ENCODE measurements around the gene SIM1. TPM values are rescaled to one million over a fixed set of nuclear protein-coding genes. Genes with fewer than 3 reads are reported as not detected.

Gene SIM1
- total RNA-seq, 1 donor from 2014 or later: not detected

DNA sequence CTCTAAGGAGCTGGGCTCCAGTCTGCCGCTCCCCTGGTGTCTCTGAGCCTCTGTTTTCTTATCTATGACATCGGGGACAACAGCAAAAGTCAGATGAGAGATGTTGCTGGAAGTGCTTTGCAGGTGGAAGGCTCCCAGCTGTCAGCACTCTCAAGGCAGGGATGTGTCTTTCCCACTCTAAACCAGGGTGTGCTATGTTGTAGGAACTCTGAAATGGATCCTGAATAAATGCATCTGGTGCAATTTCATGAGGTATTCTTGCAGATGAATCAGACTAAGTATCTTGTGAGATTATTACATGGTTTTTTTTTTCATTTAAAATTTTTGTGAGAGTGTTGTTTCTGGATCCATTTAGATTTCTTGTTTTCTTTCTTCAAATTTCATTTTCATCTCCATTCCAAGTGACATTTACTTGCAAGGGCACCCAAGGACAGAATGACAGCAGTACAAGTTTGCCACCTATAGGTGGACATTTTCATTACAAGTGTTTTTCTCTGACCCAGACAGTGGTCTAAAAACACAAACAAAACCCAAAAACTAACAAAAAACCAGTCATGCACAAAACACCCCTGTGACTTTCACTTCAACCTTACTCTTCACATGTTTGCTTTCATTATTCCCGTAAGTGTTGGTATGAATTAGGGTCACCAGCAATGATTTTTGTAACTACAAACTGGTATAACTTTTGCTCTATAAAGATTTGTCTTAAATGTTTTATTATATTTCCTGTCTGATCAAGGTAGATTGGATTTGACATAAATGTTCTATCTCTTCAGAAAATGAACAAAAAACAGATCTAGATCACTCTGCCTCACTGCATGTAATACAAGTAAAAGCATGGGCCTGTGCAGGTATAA lies 14.7 kb upstream of the SIM1 start:
- H3K27me3 ChIP-seq (ENCODE audit: low read depth): peaks cover 67% of the 10 kb centered on the region
- DNase-seq: no peak
- H3K4me1 ChIP-seq: no peaks in the 10 kb centered on the region
- no peak overlapping the region for H3K27ac ChIP-seq (replicated peaks)
- no peaks in the 10 kb centered on the region for H3K9me3 ChIP-seq (replicated peaks)
- no peak overlapping the region for H3K4me3 ChIP-seq
- TF ChIP-seq, protein P1, sequence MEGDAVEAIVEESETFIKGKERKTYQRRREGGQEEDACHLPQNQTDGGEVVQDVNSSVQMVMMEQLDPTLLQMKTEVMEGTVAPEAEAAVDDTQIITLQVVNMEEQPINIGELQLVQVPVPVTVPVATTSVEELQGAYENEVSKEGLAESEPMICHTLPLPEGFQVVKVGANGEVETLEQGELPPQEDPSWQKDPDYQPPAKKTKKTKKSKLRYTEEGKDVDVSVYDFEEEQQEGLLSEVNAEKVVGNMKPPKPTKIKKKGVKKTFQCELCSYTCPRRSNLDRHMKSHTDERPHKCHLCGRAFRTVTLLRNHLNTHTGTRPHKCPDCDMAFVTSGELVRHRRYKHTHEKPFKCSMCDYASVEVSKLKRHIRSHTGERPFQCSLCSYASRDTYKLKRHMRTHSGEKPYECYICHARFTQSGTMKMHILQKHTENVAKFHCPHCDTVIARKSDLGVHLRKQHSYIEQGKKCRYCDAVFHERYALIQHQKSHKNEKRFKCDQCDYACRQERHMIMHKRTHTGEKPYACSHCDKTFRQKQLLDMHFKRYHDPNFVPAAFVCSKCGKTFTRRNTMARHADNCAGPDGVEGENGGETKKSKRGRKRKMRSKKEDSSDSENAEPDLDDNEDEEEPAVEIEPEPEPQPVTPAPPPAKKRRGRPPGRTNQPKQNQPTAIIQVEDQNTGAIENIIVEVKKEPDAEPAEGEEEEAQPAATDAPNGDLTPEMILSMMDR (IDR thresholded peaks at IDR 0.05; ENCODE audit: borderline replicate concordance): peak; percentile 77
- intact Hi-C loops (cut with micrococcal nuclease): loop anchor here (5.0 kb wide), 1 partner anchor 362 kb away; no protein-coding TSS in a partner anchor
- H3K36me3 ChIP-seq: no peaks in the 10 kb centered on the region

DNA sequence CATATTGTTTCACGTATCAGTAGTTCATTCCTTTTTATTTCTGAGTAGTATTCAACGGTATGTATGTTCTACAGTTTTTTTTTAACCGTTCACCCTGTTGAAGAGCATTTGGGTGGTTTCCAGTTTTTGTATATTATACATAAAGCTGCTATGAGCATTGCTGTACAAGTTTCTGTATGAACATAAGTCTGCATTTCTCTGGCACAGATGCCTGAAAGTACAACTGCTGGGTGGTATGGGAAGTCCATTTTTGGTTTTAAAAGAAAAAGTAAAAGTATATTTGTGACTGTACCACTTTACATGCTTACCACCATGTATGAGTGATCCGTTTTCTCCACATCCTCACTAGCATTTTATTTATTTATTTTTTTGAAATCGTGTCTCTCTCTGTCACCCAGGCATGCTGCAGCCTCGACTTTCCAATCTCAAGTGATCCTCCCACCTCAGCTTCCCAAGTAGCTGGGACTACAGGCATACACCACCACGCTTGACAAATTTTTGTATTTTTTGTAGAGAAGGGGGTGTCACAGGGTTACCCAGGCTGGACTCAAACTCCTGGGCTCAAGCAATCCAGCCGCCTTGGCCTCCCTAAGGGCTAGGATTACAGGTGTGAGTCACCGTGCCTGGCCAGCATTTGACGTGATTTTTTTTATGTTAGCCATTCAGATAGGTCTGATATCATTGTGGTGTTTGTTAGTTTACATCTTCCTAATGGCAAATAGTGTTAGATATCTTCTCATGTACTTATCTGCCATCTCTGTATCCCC lies 11.0 kb upstream of the SIM1 start:
- Histone ChIP-seq H3K9me3 (replicated peaks) (no peaks in the 10 kb centered on the region), H3K4me3 (no peak overlapping the region), H3K4me1 (no peaks in the 10 kb centered on the region), H3K27ac (replicated peaks) (no peak overlapping the region), H3K27me3 (ENCODE audit: low read depth) (peaks cover 84% of the 10 kb centered on the region), H3K36me3 (no peaks in the 10 kb centered on the region)
- DNase-seq: no peak
- TF ChIP-seq, protein P1 (IDR thresholded peaks at IDR 0.05; ENCODE audit: borderline replicate concordance): no peak
- intact Hi-C loops (cut with micrococcal nuclease): loop anchor here (5.0 kb wide), 1 partner anchor 358 kb away; no protein-coding TSS in a partner anchor

DNA sequence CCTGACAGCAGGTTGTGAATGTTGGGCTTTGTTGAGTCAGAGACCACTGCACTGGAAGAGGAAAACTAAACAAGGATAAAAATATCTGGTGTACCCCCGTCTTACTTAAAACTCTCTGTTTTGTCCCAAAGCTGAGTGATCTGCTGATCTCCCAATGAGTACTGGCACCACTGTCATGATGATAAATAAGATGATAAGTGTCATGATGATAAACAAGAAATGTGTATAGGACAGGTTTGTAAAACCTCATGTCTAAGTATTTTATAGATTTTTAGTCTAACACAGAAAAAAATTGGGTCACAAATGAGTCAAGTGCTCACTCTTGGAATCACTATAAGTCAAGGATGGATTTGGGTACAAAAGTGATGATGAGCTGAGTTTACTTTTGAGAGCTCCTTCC lies 8.5 kb upstream of the SIM1 start:
- H3K27ac ChIP-seq (replicated peaks): no peak overlapping the region
- no peaks in the 10 kb centered on the region for H3K9me3 ChIP-seq (replicated peaks)
- no peak for DNase-seq
- H3K27me3 ChIP-seq (ENCODE audit: low read depth): peaks cover 99% of the 10 kb centered on the region
- no peaks in the 10 kb centered on the region for H3K36me3 ChIP-seq
- TF ChIP-seq, protein P1 (IDR thresholded peaks at IDR 0.05; ENCODE audit: borderline replicate concordance): no peak
- no peaks in the 10 kb centered on the region for H3K4me1 ChIP-seq
- H3K4me3 ChIP-seq: no peak overlapping the region
- intact Hi-C loops (cut with micrococcal nuclease): no loop called here

DNA sequence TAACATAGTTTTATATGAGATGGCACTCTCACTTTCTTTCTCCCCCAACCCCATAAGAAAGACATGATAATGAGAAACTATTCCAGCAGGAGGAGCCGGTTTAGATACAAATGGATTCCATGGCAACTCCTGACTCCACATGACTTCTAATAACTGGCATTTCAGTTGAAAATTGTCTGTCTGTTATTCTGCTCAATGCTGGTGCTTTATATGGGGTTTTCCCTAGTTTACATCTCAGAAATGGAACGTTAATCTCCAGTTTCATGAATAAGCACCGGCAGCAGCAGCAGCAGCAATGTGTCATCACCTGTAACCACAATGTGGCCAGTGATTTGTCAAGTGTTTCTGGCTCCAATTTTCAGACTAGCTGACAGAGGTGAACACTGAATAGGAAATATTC lies 8.0 kb upstream of the SIM1 start:
- H3K36me3 ChIP-seq: no peaks in the 10 kb centered on the region
- no peaks in the 10 kb centered on the region for H3K9me3 ChIP-seq (replicated peaks)
- H3K4me1 ChIP-seq: no peaks in the 10 kb centered on the region
- H3K27ac ChIP-seq (replicated peaks): no peak overlapping the region
- TF ChIP-seq, protein P1 (IDR thresholded peaks at IDR 0.05; ENCODE audit: borderline replicate concordance): no peak
- H3K4me3 ChIP-seq: no peak overlapping the region
- intact Hi-C loops (cut with micrococcal nuclease): no loop called here
- DNase-seq: no peak
- H3K27me3 ChIP-seq (ENCODE audit: low read depth): peaks cover 99% of the 10 kb centered on the region

DNA sequence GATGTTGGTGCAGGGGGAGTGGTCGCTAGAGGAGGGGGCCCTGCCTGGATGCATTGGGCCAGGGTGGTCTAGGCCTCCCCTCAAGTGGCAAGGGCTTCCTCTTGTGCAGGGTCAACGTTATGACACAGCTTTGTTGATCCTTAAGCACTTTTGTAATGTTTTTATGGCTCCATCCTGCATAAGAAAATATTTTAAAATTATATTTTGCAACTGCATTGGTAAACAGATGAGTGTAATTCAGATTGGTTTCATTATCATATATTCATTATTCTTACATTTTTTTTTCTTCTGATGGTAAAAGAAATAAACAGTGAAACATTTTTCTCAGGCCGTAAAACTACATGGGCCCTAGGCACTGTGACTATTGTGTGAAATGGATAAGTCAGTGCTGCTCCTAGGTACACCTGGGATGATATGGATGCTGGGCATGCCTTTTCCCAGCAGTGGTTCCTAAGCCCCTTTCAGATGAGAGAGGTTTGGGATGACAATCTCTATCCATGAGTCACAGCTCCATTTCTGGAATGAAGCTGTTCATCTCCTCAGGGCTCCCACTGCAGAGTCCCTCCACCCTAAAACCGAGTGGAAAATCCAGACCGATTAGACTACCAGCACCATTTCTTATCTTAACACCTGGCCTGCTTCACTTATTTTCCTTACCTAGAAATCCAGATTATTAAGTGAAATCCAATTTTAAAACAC lies 5.8 kb upstream of the SIM1 start:
- H3K4me1 ChIP-seq: no peaks in the 10 kb centered on the region
- H3K27me3 ChIP-seq (ENCODE audit: low read depth): peaks cover 99% of the 10 kb centered on the region
- no peak for DNase-seq
- no peaks in the 10 kb centered on the region for H3K9me3 ChIP-seq (replicated peaks)
- no peaks in the 10 kb centered on the region for H3K36me3 ChIP-seq
- no peak overlapping the region for H3K4me3 ChIP-seq
- intact Hi-C loops (cut with micrococcal nuclease): no loop called here
- no peak overlapping the region for H3K27ac ChIP-seq (replicated peaks)
- TF ChIP-seq, protein P1 (IDR thresholded peaks at IDR 0.05; ENCODE audit: borderline replicate concordance): no peak
